Stomach (tissue), 9 donors: ENCODE data around the gene COL23A1. TPM values are rescaled to one million over a fixed set of nuclear protein-coding genes. Genes with fewer than 3 reads are reported as not detected.

Experiments used
- DNase-seq, 2 donors: peaks; one replicate each; pipeline versions ENCODE4 v3.0.0 to v3.0.0-alpha.2; 2013 to 2019
- H3K27ac ChIP-seq, 5 donors: fragments of 200-600 bp in 4 of 5; sonication (generic) in 4 of 5; one replicate each; pipeline ENCODE4 v1.5.1; 2013 to 2019; ENCODE audit warnings: mild to moderate bottlenecking in 1 of 5, moderate library complexity in 1 of 5
- H3K27me3 ChIP-seq, 3 donors: fragments of 200-600 bp; sonication (generic); one replicate each; pipeline ENCODE4 v1.5.1; 2017 to 2019; ENCODE audit warnings: mixed run types in 1 of 3
- H3K36me3 ChIP-seq, 4 donors: fragments of 200-600 bp; sonication (generic); 1 replicate in 3 of 4; 2 replicates in 1 of 4; pipeline ENCODE4 v1.5.1; 2016 to 2019
- H3K4me1 ChIP-seq, 4 donors: fragments of 200-600 bp; sonication (generic); one replicate each; pipeline ENCODE4 v1.5.1; 2016 to 2019
- H3K4me3 ChIP-seq, 4 donors: fragments of 200-600 bp; sonication (generic) in 3 of 4; one replicate each; pipeline ENCODE4 v1.5.1; 2016 to 2019; ENCODE audit warnings: mild to moderate bottlenecking in 1 of 4
- H3K9me3 ChIP-seq, 4 donors: fragments of 200-600 bp; sonication (generic); one replicate each; pipeline ENCODE4 v1.5.1; 2016 to 2019
- CTCF ChIP-seq, 7 experiments: fragments of 450-650 bp in 4 of 7; fragments of 200-600 bp in 3 of 7; sonication (generic) in 3 of 7; IDR thresholded peaks; one replicate each; pipeline ENCODE4 v1.5.1; 2016 to 2019; ENCODE audit warnings: antibody characterized with exemption in 7 of 7, control low read depth in 2 of 7, mild to moderate bottlenecking in 1 of 7
- EP300 ChIP-seq: sonication (generic); formaldehyde crosslinking; IDR thresholded peaks from one replicate; pipeline ENCODE4 v1.6.1; 2017; ENCODE audit warnings: antibody characterized with exemption
- POLR2A ChIP-seq, 4 donors: fragments of 450-650 bp; IDR thresholded peaks; one replicate each; pipeline ENCODE4 v1.6.1; 2016; ENCODE audit warnings: antibody characterized with exemption in 4 of 4, control low read depth in 2 of 4, mild to moderate bottlenecking in 1 of 4, moderate library complexity in 1 of 4
- POLR2AphosphoS5 ChIP-seq, 3 donors: sonication (generic); formaldehyde crosslinking; IDR thresholded peaks; one replicate each; pipeline ENCODE4 v1.6.1; 2016; ENCODE audit warnings: antibody characterized with exemption in 3 of 3
- WGBS, 5 donors: extraction: QIAGEN DNeasy Blood & Tissue Kit in 3 of 5; methylation state at CpG; one replicate each; pipeline versions ENCODE4 v1.1.5 to v1.1.7; 2013 to 2018; 5-methylcytosine and 5-hydroxymethylcytosine counted together
- intact Hi-C: fragments of 100-400 bp; cut with DNase I; formaldehyde crosslinking; loops from one replicate; pipeline ENCODE4 v1.15.1; 2023; ENCODE audit warnings: low total_unique reads
- polyA plus RNA-seq, 3 donors: library from polyadenylated mRNA; stranded (reverse); fragments of 200-250 nt; gene quantifications; one replicate each; pipeline ENCODE4 v1.2.3, GENCODE V29; 2013
- total RNA-seq, 5 donors: library from RNA; depleted of rRNA; stranded (reverse); fragments of >200 nt; gene quantifications; one replicate each; pipeline versions ENCODE4 v1.1.0 to v1.2.3, GENCODE V29; 2014 to 2016
- donor health status: healthy with polysubstance abuse.
- donor health status: Bipolar disorder and iron deficiency.
- donor health status: healthy.

Gene COL23A1
- total and polyA plus RNA-seq, 8 donors = under 0.01 to 7.0 (median 1.4) TPM

- Histone ChIP-seq H3K27ac (no peak overlapping the region), H3K9me3 (no peaks in the 10 kb centered on the region), H3K27me3 (no peaks in the 10 kb centered on the region), H3K4me3 (no peak overlapping the region), H3K4me1 (peaks cover 7 to 33% (median 16%) of the 10 kb centered on the region in 4 donors), H3K36me3 (no peaks in the 10 kb centered on the region)
- intact Hi-C loops = no loop called here
- DNase-seq = peak in 1 of 2 donors; percentile 10
- TF ChIP-seq POLR2AphosphoS5 (IDR thresholded peaks at IDR 0.05) (no peak), POLR2A (IDR thresholded peaks at IDR 0.05) (no peak), EP300 (no peak), CTCF (IDR thresholded peaks at IDR 0.05) (no peak)
- 76 to 82% (median 80%) methylated on average over 14 of the region's 14 CpGs for WGBS, 5 donors
Observed at GRCh38 chr5:178464431-178465048, 125.7 kb downstream of the COL23A1 start.

- Histone ChIP-seq H3K9me3 (no peaks in the 10 kb centered on the region), H3K27ac (no peak overlapping the region), H3K27me3 (no peaks in the 10 kb centered on the region), H3K4me3 (no peak overlapping the region), H3K4me1 (peaks cover 7 to 26% (median 16%) of the 10 kb centered on the region in 4 donors), H3K36me3 (no peaks in the 10 kb centered on the region)
- WGBS, 5 donors = 78 to 91% (median 86%) methylated on average over 29 to 30 of the region's 30 CpGs
- intact Hi-C loops = no loop called here
- peak in 1 of 2 donors; percentile 18 for DNase-seq
- TF ChIP-seq POLR2A (IDR thresholded peaks at IDR 0.05) (no peak), CTCF (IDR thresholded peaks at IDR 0.05) (no peak), POLR2AphosphoS5 (IDR thresholded peaks at IDR 0.05) (no peak), EP300 (no peak)
Observed at GRCh38 chr5:178463321-178464155, 126.7 kb downstream of the COL23A1 start.

- TF ChIP-seq CTCF (IDR thresholded peaks at IDR 0.05) = no peak
- no peak for TF ChIP-seq EP300
- TF ChIP-seq POLR2AphosphoS5 (IDR thresholded peaks at IDR 0.05) = no peak
- no peak for TF ChIP-seq POLR2A (IDR thresholded peaks at IDR 0.05)
- no peak for DNase-seq
- Histone ChIP-seq H3K4me3 (no peak overlapping the region), H3K9me3 (no peaks in the 10 kb centered on the region), H3K36me3 (no peaks in the 10 kb centered on the region), H3K27me3 (no peaks in the 10 kb centered on the region), H3K4me1 (peaks cover 6 to 19% (median 9%) of the 10 kb centered on the region in 4 donors), H3K27ac (no peak overlapping the region)
- intact Hi-C loops = no loop called here
- WGBS, 5 donors = 89 to 93% (median 92%) methylated on average over 13 of the region's 13 CpGs
Observed at GRCh38 chr5:178462816-178463215, 127.4 kb downstream of the COL23A1 start.

- H3K36me3 ChIP-seq = no peaks in the 10 kb centered on the region
- no peak for DNase-seq
- no peak overlapping the region for H3K4me3 ChIP-seq
- no peaks in the 10 kb centered on the region for H3K27me3 ChIP-seq
- TF ChIP-seq POLR2A (IDR thresholded peaks at IDR 0.05) (no peak), CTCF (IDR thresholded peaks at IDR 0.05) (no peak), EP300 (no peak), POLR2AphosphoS5 (IDR thresholded peaks at IDR 0.05) (no peak)
- H3K4me1 ChIP-seq = peaks cover 2 to 13% (median 4%) of the 10 kb centered on the region in 4 donors
- H3K9me3 ChIP-seq = no peaks in the 10 kb centered on the region
- intact Hi-C loops = no loop called here
- H3K27ac ChIP-seq = no peak overlapping the region
Observed at GRCh38 chr5:178462076-178462475, 128.1 kb downstream of the COL23A1 start.
